HEK293 (cell line): ENCODE results near the gene SERTAD3.

Experiments used
- CTCF ChIP-seq: fragments of 450-650 bp; formaldehyde crosslinking; IDR thresholded peaks from 2 replicates; pipeline ENCODE4 v1.5.1; 2016; ENCODE audit warnings: missing biosample characterization, missing genetic modification characterization
- YY1 ChIP-seq: fragments of 450-650 bp; formaldehyde crosslinking; IDR thresholded peaks from 2 replicates; pipeline ENCODE4 v1.5.1; 2018; ENCODE audit warnings: missing biosample characterization, missing genetic modification characterization
- ZNF658 ChIP-seq: fragments of 450-650 bp; formaldehyde crosslinking; IDR thresholded peaks from 2 replicates; pipeline ENCODE4; 2016; ENCODE audit warnings: missing biosample characterization, missing genetic modification characterization
- ZNF670 ChIP-seq: fragments of 450-650 bp; formaldehyde crosslinking; IDR thresholded peaks from 2 replicates; pipeline ENCODE4 v1.5.1; 2016; ENCODE audit warnings: missing biosample characterization, missing genetic modification characterization, low read depth
- TF ChIP-seq, protein P1 (sequence below): fragments of 450-650 bp; formaldehyde crosslinking; IDR thresholded peaks from 2 replicates; pipeline ENCODE4 v1.5.1; 2016; ENCODE audit warnings: missing biosample characterization, missing genetic modification characterization

- TF ChIP-seq, protein P1, sequence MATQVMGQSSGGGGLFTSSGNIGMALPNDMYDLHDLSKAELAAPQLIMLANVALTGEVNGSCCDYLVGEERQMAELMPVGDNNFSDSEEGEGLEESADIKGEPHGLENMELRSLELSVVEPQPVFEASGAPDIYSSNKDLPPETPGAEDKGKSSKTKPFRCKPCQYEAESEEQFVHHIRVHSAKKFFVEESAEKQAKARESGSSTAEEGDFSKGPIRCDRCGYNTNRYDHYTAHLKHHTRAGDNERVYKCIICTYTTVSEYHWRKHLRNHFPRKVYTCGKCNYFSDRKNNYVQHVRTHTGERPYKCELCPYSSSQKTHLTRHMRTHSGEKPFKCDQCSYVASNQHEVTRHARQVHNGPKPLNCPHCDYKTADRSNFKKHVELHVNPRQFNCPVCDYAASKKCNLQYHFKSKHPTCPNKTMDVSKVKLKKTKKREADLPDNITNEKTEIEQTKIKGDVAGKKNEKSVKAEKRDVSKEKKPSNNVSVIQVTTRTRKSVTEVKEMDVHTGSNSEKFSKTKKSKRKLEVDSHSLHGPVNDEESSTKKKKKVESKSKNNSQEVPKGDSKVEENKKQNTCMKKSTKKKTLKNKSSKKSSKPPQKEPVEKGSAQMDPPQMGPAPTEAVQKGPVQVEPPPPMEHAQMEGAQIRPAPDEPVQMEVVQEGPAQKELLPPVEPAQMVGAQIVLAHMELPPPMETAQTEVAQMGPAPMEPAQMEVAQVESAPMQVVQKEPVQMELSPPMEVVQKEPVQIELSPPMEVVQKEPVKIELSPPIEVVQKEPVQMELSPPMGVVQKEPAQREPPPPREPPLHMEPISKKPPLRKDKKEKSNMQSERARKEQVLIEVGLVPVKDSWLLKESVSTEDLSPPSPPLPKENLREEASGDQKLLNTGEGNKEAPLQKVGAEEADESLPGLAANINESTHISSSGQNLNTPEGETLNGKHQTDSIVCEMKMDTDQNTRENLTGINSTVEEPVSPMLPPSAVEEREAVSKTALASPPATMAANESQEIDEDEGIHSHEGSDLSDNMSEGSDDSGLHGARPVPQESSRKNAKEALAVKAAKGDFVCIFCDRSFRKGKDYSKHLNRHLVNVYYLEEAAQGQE (tag by site-specific recombination), result no peak
- no peak for TF ChIP-seq ZNF658 (tag by site-specific recombination)
- no peak for TF ChIP-seq YY1 (tag by site-specific recombination)
- TF ChIP-seq CTCF, result no peak
- TF ChIP-seq ZNF670 (tag by site-specific recombination), result no peak
Measured at GRCh38 chr19:40410030-40410389, 34.1 kb downstream of the SERTAD3 start.
